Upper lobe of left lung (tissue), 4 donors: ENCODE results near the gene TMTC2.

Experiments
- CTCF ChIP-seq, 6 experiments: fragments of 450-650 bp in 4 of 6; fragments of 200-600 bp in 2 of 6; sonication (generic) in 2 of 6; IDR thresholded peaks; one replicate each; pipeline ENCODE4 v1.5.1; 2016 to 2019; ENCODE audit warnings: antibody characterized with exemption in 6 of 6
- POLR2A ChIP-seq, 4 donors: fragments of 450-650 bp; IDR thresholded peaks; one replicate each; pipeline ENCODE4 v1.5.1; 2016 to 2017; ENCODE audit warnings: antibody characterized with exemption in 4 of 4, mild to moderate bottlenecking in 2 of 4
- POLR2AphosphoS5 ChIP-seq, 2 donors: sonication (generic); formaldehyde crosslinking; IDR thresholded peaks; one replicate each; pipeline ENCODE4 v1.5.1; 2017; ENCODE audit warnings: antibody characterized with exemption in 2 of 2

GRCh38 chr12:83042441-83043200 is 355.9 kb downstream of the TMTC2 start:
- TF ChIP-seq POLR2AphosphoS5 (IDR thresholded peaks at IDR 0.05) (no peak), CTCF (IDR thresholded peaks at IDR 0.05) (no peak), POLR2A (IDR thresholded peaks at IDR 0.05) (no peak)
